NCI-H1417 (cell line): ENCODE measurements around the gene LRMDA.
A peak's percentile ranks its signal among the peaks of the same experiment; 100 is the strongest.

Experiments used
- DNase-seq, 3 experiments: peaks; one replicate each; lab custom pipeline; 2025; lab: John Stamatoyannopoulos, UW

LRMDA gene

DNA sequence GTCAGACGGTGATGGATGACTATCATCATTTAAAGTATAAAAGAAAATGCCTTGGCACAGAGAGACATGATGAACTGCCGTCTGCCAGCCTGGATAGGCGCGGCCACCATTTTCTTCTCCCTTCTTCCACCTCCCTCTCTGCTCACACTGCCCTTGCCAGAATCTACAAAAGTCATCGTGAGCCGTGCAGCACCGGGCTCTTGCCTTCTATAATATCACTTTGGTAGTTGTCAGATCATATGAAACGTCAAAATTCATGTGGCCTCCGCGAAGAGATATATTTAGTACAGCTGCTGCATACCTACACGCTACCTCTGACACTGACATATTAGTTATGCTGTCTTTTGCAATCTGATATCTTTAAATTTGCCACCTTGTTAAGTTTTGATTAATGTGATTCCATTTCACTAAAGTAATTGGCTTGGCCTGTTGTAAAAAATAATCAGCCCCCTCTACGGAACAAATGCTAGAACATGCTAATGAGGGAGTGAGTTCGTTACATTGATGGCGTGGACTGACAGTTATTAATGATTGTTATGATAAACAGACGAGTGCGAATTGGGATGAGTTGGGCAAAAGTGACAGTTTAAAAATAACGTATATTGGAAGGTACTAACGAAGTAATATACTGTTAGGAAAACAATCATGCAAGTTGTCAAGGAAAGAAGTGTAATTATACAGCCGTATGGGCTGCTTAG, 214.9 kb downstream of the LRMDA start:
- no peak for DNase-seq

DNA sequence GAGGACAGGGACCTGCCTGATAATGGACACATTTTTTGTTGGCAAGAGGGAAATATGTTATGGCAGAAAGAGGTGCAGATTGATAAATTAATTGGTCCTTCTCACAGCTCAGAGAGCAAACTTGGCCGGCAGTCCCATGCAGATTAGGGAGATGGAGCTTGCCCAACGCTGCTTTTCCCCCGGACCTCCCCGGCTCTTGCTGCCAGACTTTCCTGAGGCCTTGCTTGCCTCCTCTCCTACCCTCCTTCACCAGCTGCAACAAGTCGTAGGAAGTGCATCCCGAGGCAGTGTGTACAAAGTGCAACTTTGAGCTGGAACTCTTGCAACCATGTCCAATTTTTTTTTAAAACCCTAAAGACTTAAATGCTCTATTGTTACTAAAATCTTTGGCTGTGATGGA, 215.5 kb downstream of the LRMDA start:
- no peak for DNase-seq

DNA sequence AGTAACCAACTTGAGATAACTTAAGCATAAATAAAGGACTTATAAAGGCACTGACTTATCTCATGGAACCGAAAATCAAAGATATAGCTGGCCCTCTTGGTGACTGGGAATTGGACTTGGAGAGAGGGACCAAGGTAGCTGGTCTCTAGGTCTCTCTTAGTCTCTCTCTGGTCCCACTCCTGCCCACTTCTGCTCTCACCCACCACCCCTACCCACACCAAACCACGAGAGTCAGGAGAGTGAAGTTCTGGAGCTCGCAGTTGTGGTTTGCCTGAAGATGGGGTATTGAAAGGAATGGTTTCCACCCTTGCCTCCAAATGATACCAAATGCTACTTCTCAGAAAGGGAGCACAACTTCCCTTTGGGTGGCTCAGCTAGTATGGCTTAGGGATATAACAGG, 216.3 kb downstream of the LRMDA start:
- no peak for DNase-seq

DNA sequence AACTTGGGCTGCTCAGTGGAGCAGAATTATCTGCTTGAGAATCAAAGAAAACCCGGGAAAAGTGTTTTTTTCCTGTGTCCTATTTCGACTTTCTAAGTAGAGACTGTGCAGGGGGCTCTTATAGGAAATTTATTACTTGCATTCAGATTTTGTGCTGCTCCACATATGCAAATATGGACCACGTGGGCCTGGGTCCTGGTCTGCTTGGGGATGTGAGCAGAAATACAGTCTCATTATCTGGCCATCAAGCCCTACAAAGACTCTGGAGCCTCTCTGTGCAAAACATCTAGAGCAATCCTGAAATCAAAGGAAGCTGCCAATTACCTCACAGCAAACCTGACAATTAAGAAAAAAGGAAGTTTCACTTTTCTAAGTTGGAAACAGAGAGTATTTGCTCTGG, 216.9 kb downstream of the LRMDA start:
- DNase-seq, result no peak

DNA sequence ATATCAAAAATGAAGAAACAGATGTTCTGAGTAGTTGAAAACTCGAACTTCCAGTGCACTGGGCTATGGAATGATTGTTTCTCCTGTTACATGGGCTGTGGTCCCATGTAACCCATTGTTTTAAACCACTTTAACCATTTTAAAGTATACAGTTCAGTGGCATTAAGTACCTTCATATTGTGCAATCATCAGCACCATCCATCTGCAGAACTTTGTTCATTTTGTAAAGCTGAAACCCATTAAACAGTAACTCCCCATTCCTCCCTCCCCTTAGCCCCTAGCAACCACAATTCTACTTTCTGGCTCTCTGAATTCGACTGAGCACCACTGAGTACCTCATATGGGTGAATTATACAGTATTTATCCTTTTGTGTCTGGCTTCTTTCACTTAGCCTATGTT, 217.4 kb downstream of the LRMDA start:
- no peak for DNase-seq

DNA sequence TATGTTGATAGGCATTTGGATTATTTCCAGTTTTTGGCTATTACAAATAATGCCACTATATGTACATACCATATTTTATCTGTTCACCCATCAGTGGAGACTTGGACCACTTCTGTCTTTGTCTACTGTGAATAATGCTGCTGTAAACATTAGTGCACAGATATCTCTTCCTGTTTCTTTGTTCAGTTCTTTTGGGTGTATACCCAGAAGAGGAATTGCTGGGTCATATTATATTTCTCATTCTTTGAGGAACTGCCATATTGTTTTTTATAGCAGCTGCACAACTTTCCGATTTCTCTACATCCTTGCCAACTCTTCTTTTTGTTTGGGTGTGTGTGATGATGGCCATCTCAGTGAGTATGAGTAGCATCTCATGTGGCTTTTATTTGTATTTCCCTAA, 218.0 kb downstream of the LRMDA start:
- DNase-seq, result no peak

DNA sequence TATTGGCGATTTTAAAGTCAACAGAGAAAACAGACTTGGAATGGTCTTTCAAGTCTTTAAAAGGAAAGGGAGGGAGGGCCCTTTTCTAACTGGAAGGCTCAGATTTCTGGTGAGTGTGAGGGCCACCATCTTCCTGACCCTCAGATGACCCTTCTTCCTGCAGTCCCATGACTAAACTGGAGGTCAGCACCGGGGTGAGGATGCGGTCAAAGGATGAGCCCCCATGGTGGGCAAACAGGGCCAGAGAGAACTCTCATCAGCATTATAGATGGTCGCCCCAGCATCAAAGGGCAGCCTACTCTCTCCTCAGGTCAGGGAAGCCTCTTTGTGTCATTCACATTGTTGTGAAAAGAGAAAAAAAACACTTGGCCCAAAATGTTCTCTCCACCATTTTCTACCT, 219.2 kb downstream of the LRMDA start:
- DNase-seq, result no peak

DNA sequence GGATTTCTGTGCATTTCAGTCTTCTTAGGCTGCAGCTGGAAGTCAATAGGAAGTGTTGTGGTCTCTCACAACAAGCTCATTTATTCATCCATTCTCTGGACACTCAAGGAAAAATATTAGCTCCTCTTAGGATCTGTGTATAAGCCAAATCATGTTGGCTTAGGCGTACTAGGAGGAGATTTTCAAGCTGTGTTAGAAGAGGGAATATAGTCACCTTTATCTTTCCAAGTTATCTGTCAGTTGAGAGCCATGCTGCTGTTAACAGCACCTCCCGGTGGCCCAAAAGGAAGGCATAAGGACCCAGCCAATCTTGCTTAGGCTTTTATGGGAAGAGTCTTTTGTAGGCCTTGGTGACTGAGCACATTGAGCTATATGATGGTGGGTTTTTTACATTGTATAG, 220.0 kb downstream of the LRMDA start:
- no peak for DNase-seq

DNA sequence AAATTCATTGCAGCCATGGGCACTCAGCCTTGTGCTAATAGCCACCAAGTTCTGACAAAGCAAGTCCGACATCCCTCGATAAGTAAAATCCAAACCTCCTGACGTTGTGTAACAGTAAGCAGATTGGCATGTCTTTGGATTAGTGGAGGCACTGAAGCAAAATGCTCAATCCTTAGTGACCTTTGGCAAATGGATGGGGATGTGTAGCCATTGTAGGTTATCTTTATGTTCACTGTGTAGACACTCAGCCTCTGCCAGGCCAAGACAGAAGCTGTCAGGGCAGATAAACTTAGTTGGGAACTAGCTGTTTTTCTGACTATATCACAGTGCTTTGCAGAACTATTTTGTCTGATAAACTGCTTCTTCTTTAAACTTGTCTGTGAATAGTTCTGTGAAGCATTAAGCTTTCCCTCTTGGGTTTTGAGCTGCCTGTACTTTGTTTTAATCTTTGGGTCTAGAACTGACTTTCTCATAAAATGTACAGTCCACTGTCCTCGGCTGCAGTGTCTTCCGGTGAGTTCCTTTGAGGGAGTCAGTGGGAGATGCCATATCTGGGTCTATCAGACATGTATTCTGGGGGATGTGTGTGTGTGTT, 220.8 kb downstream of the LRMDA start:
- DNase-seq, result no peak

DNA sequence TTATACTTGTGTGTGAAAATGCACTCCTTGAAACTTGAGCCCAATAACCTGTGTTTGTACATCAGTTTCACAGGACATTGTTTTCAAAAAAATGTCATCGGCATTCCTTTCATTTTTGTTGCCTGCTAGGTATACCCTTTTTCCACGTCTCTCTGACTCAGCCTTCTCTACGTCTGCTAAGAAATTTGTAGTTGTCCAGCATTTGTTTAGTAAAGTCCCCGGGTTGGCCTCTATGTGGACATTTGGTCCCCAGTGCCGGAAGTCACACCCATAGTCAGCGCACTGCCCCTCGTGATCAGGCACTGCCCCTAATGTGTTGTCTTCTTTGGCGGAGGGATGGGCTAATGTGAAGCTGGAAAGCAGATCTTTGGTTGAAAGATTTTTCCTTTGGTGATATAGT, 222.3 kb downstream of the LRMDA start:
- DNase-seq, result no peak

DNA sequence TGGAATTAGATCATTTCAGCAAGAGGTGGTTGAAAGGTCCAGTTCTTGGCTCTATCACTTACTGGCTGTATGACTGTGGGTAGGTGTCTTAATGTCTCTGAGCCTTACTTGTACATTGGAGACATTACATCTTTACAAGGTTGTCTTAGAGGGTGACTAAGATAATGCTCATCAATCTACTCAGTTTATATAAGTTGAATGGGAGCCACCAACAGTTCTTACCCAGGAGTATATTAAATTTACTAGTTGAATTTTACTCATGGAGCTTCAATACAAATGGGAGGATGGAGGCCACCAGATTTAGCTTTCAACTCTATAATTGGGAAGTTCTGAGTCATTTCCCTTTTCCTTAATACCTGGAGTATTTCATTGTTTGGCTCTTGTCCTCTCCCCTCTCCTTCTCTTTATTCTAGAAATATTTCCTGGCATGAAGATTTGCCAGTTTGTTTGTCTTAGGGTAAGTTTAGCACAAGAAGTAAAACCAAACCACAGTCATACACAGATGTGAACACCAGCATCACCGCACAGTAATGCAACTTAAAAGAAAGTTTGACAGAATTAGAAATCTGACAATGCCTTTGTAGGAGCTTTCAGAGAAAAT, 222.8 kb downstream of the LRMDA start:
- DNase-seq, result no peak

DNA sequence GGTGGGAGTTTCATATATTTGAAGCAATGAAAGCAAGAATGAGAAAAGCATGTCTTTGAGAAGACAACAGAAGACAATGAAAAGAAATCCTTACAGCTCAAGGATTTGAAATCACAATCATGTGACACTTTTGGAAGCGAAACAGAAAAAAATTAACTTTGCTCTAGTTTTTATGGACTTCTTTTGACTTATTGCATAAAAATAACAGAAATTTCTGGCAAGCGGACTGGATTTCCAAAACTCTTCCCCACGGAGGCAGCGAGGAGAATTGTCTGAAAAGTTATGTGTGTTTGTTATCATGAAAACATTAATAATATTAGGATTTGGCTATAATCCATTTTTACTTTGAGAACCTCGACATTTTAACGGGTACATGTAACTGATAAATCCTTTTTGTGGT, 223.3 kb downstream of the LRMDA start:
- DNase-seq, result no peak

DNA sequence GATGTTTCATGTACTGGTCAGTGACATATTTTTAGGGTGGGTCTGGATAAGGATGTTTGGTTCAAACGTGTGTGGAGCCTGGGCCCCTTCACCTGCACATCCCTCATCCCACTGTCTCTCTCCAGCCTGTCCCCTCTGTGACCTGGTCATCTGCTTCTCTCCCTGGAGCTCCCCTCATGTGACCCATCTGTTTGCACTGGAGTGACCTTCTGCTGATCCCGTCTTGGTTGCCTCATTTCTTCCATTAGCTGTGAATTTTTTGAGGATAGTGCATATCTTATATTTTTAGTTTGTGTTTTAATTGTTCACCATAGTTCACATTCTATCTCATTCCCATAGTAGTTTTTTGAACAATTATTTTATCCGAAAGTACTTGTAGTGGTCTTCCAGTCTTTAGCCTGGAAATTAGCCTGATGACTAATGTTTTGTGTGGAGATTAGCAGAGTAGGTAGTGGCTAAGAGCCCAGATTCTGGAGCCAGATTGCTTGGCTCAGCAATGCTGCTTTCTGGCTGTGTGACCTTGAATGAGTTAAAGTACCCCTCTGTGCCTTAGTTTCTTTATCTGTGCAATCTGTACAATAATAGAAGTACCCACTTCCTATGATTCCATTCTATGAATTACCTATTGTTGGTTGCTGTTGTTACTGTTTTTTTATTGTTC, 224.5 kb downstream of the LRMDA start:
- no peak for DNase-seq

DNA sequence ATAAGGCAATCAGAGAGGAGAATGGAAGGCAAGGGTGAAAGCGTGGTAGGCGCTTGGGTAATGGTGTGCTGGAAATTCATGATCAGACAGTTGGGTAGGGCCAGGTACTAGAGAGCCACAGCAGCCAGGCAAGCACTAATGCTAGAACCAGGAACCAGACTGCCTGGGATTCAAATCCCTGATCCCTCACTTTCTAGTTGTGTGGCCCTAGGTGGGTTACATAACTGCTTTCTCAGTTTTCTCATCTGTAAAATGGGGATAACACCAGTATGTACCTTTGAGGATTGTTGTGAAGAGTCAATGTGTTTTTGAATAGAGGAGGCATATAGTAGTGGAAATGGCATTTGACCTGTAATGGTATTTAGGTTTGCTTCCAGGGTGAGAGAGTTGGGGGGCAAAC, 225.9 kb downstream of the LRMDA start:
- no peak for DNase-seq

DNA sequence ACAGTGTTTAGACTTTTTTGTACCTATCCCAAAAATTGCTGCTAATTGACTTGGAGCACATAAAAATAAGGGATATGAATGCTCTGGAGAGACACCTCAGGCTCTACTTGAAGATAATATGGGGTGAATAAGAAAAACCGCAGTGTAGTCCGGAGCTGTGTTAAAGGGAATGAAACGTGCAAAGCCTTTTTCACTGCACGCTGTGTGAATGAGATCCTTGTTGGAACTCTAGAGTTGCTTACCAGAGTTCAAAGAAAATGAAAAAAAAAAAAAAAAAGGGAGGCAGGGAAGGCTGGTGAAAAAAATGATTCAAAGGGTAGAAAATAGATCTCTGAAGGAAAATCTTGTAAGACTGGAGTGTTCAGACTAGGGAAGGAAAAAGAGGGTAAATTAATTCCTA, 226.6 kb downstream of the LRMDA start:
- DNase-seq, result no peak

DNA sequence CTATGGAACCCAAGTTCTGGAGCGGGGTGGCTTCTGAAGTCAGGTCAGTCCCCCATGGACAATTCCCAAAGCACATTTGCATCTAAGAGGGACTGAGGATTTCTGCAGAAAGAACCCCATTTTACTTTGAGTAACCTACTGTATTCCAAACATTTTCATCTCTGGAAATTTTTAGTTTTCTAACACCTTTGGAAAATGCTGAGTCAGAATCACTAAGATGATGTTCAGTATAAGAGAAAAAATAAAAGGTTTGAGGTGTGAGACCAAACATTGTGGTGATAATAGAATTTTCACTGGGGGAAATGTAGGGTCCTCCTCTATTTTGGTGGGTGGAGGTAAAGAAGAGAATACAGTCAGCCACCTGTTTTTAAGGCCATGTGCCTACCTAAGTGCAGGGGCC, 227.1 kb downstream of the LRMDA start:
- DNase-seq, result no peak

DNA sequence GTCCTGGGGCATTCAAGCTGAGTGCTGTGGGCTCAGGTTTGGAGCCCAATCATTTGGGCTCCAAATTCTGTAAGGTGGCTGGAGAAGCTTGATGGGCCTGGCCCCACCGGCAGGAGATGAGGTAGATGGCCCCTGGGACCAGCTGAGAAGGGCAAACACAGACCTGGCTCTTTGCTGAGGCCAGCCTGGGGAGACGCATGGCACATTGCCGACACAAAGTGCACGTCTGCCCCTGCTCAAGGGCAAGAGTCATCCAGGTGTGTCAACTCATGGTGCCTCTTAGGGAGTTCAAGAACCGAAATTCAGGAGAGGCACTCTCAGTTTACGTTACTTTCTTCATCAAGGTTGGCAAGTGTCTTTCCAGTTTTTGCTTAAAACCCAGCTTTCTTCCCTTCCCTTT, 227.5 kb downstream of the LRMDA start:
- DNase-seq, result no peak

DNA sequence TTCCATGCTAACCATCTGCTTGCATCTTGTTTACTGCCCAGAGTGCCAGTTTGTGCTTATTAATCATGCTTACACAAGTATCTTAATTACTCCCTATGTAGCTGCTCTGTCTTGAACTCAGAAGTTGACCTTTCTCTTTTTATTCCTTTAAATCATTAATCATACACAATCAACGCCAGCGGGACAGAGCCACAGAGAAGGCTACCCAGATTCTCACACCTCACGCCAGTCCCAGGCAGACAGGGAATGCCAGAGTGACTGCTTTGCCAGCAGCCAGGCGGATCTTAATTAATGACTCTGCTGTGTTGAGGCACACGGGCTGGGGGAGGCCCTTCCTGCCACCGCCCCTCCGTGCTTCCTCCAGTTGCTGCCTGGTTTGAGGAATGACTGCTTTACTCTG, 229.4 kb downstream of the LRMDA start:
- DNase-seq, result peak in 1 of 3 experiments; percentile 32

DNA sequence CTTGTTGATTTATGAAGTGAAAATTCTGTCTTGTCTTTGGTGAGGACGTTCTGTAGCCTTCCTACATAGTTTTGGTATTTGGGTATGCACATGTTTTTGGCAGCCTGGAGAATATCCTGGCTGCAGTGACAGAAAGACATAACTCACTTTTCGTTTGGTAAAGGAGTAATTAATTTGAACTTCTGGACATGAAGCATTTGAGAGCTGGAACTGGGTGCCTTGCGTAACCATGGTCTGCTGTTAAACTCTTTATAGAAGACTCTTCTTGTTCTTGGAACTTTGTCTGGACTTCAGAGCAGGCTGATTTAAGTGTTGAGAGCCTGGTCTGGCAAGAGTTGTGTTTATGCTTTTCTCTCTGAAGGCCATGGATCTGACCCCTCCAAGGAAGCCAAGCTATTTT, 231.3 kb downstream of the LRMDA start:
- DNase-seq, result no peak

DNA sequence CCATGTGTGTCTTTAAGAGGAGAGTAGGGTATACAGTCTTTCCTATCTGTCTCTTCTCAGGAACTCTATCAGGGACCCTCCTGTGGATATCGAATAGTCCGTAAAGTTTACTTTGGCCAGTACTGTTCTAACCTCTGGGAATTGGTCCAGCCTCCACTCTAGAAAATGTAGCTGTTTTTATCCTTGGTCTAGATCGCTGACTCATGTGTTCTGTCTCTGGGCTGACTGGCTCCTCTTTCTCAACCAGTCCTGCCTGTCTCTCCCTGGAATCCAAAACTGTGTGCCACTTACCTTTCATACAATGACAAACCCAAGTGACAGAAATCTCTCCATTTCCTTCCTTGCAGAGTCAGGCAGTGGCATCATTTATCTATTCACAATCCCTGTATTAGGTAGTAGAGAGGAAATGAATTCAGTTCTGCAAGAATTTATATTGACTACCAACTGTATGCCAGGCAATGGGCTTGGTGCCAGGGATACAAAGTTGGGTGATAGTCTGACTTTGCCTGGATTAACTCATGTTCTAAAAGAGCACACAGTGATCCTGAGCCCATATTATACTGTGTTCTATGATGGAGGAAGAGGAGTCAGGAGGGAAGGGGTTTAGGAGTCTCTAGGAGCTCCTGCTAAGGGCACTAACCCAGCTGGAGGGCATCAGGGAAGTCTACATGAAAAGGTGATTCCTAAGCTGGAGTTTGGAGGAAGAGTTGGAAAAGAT, 232.7 kb downstream of the LRMDA start:
- DNase-seq, result no peak

DNA sequence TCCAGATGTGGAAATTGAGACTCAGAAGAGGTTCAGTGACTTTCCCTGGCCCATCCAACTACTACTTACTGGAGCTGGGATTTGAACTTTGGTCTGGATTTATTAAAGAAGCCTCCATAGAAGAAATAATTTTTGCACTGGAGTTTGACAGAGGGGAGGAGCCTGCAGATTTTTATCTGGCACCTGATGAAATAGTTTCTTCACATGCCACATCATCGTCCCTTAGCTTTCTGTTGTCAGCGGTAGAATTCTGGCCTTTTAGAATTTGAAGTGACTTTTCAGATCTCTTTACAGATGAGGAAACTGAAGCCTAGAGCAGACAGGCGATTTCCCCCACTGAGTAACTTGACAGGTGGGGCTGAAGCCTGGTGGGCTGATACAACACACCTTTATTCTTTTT, 233.5 kb downstream of the LRMDA start:
- no peak for DNase-seq

DNA sequence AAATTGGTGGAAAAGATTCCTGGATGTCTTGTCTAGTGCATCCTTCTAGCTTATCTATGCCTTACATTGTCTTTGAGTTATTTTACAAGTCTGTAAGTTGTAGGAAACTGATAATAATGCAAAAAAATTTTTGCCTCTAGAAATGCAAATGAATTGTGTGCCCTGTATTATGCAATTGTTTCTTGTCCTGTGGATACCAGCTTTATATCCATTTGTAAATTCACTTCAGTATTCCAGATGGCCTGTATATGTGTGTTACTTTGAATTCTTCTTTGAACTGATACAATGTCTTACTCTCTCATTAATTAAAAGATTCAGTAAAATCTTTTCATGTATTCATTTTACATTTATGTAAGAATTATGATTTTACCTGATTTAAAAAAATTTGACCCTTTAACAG, 234.3 kb downstream of the LRMDA start:
- DNase-seq, result no peak
